Measurements from ENCODE around the gene SEMA3C.

The SEMA3C gene

GRCh38 chr7:80847027-80847426, 71.8 kb downstream of the SEMA3C start:
- DNase-seq: no peak

- no peak for DNase-seq
Observed at GRCh38 chr7:80844916-80845315, 73.9 kb downstream of the SEMA3C start.

DNA sequence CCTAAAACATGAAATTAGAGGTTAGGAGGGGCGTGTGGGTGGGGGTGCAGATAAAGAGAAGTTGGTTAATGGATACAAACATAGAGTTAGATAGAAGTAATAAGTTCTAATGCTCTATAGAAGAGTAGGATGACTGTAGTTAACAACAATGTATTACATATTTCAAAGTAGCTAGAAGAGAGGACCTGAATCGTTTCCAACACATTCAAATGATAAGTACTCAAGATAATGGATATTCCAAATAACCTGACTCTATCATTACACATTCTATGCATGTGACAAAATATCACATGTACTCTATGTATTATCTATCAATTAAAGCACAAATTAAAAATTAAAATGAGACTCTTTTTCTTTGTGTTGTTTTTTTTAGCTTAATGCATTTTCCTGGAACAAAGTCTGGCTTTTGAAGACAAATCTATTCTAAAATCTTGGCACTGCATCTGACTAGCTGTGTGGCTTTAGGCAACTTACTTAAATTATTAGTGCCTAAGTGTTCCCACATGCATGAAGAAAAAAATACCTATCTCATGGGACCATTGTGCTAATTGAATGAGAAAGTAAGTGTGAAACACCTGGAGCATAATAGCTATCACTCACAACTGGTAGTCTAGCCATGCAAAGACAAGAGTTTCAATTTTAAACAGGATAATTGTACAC, 75.7 kb downstream of the SEMA3C start:
- no peak for DNase-seq

DNA sequence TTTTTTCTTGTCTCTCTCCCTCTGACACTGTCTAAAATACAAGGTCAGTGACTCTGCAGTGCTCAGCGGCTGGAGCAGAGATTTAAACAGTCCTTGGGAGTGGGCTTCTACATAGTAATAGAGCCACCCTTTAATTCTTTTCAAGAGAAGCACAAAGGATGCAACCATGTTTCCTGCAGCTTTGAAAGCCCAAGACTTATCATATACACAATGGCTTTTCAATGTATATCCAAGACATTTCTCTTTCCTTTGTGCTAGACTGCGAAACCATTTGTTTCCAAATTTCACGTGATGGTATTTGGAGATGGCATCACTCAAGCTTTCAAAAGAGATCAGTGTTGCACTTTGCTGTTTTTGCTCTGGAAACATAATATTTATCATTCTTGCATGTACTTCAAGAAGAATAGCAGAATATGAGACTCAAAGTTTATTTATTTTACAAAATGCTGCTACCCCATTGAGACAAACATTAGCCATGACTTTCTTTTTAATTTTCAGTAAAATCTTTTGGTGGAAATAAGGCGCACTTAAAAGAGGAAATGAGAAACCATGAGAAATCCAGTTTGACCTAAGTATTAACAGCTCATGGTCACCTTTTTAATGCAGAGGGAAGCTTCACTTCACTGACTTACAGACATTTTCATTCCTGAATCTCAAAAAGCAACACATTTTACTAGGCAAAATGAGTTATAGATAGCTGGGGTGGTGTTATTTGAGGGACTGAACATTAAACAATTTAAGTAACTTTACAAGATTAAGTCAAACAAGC, 76.6 kb downstream of the SEMA3C start:
- DNase-seq: no peak

DNA sequence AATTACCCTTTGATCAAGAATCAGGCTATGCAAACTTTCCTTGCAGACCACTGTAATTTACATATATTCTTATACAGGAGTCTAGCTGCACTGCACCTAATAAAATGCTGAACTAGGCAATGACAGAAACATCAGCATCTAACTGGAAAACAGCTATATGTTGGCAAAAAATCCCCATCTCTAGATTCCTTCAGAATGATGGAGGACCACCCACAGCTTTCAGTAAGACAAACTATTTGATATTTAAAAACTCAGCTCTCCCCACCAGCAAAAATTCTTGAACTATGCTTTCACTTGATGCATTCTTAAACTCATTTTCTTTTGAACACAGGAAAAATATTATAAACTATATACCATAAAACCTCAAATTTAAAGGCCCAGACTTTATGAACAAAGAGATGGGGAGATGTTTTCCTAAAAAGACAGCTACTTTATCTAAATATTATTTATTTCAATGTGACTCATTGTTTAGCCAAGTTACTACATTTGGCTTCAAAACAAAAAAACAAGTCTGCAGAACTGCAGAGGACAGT, 77.4 kb downstream of the SEMA3C start:
- DNase-seq: no peak

GRCh38 chr7:80840681-80841080, 78.2 kb downstream of the SEMA3C start:
- DNase-seq: no peak

GRCh38 chr7:80839855-80840254, 79.0 kb downstream of the SEMA3C start:
- DNase-seq: no peak

DNA sequence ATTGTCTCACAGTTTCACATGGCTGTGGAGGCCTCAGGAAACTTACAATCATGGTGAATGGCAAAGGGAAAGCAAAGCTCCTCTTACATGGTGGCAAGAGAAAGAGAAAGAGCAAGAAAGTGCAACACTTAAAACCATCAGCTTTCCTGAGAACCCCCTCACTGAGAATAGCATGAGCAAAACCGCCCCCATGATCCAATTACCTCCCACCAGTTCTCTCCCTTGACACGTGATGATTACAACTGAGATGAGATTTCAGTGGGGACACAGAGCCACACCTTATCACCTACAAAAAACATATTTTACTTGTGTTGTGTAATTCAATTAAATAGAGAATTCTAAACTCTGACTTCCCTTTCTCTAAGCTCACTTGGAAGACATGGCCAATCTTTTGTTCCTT, 80.2 kb downstream of the SEMA3C start:
- no peak for DNase-seq

DNA sequence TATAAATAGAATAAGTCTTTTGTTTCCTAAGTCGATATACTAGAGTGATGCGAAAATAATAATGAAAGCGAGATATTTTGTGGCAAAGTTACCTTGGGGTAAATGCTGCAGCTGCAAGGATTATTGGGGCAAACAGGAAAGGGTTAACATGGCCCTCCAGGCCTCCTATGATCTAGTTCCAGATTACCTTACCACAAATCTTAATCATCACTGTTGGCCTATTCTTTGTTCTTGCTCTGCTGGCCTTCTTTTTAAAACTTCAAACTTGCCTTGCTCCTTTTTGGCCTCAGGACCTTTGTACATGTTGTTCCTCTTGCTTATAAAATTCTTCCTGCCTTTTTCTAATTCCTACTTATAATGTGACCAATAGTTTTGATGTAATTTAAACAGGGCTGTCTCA, 81.5 kb downstream of the SEMA3C start:
- no peak for DNase-seq

DNA sequence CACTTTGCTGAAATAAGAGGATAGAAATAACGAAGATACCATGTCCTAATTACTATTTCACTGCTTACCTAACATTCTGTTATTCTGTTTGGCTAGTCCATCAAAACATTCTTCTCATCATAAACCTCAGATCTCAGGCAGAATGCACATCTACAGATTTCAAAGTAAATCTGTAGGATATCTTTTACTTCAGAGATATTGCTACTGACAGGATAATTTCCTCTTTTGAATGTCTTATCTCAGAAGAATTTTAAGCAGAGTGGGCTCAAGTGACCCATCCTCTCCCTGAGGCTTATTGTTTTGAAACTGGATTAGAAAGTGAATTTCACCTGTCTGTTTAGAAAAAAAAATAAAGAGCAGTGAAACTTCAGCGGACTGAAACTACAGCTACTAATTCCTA, 83.6 kb downstream of the SEMA3C start:
- no peak for DNase-seq

DNA sequence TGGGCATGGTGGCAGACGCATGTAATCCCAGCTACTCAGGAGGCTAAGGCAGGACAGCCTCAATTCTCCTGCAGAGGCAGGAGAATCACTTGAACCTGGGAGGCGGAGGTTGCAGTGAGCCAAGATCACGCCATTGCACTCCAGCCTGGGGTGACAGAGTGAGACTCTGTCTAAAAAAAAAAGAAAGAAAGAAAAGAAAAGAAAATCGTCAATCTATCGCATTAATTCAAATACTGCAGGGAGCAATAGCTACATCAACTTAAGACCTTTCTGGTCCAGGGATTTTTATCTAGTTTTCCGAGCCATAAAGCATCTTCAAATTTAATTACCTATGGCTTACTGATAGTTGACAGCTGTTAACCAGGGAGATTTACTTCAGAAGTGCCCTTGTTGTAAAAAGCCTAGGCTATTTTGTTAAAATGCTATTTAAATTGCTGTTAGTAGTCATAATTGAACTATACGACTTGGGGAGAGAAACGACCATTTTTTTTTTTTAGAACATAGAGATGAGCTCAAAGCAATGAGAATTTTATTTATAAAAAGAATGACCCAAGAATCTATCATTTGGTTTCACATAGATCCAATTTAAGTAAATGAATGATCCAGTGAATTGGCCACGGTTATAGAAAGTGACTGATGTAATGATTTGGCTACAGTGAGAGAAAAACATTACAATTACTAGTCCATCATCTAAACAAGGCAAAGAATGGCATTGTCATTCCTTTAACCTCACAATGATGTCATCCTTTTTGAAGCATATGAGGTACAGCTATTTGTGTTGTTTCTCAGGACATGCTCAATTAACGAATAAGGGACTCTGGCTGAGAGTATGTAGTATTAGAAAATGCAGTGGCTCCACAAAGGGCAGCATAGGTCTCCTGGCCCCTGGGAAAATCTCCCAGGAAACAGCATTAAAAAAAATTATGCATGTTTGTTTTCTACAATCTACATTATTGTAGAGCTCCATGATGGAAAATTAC, 85.3 kb downstream of the SEMA3C start:
- DNase-seq: no peak

- DNase-seq: no peak
Observed at GRCh38 chr7:80832006-80832405, 86.8 kb downstream of the SEMA3C start.

DNA sequence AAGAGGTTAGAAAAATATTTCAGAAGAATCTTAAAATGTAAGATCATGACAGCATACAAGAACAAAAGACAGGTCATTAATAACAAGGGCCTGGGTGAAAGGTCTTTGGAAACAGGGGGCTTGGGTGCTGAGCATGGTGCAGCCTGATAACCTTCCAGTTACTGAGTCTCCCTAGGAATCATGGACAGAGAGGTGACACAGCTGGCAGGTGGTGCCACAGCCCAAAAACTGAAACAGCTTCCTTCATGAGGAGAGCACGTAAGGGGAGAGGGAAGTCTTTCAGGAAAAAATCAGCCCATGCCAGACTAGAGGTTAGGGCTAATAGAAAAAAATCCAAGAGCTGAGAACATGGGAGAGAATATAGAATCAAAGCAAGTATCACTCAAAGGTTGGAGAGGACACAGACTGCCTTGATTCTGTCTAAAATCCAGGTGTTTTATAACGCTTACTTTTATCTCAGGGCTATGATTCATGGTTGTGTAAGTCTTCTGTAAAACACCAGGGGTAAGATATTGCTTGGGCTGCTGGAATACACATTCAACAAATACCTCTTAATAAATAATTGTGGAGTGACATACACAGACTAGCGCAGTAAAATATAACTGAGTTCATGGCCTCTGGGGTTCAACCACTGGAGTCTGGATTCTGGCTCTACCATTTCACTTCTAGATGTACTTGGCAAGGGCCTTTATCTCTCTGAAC, 88.1 kb downstream of the SEMA3C start:
- no peak for DNase-seq

- peak; percentile 12 for DNase-seq
Observed at GRCh38 chr7:80830010-80830409, 88.8 kb downstream of the SEMA3C start.

- no peak for DNase-seq
Observed at GRCh38 chr7:80829527-80829926, 89.3 kb downstream of the SEMA3C start.

GRCh38 chr7:80827239-80827633, 91.6 kb downstream of the SEMA3C start:
- DNase-seq: no peak

DNA sequence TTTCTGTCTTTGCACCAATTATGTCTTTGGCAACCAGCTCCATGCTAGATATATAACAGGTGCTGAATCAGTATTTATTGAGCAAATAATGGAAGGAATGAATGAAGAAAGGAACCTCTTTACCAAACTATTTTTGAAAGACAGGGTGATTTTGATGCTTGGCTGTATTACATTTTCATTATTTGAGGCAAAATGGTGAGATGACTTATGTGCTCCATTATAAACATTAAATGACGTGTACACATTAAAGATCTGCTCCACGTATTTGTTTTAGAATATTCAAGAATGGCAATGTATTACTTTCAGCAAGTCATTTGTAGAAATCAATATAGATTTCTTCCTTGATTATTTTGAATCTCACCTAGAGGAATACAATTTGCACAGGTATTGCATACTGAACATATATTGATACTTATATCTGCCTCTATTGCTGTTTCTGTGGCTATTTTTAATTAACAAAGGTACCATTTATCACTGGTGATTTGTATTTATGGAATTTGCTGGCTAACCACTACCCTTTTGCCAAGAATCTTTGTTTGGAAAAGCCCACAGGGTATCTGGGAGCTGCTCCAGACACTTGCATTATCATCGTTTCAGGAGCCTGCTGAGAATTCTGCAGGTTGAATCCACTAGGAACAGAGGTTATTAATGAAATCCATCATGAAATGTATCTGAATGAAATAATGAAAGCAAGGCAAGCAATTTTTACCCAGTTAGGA, 92.2 kb downstream of the SEMA3C start:
- DNase-seq: no peak

DNA sequence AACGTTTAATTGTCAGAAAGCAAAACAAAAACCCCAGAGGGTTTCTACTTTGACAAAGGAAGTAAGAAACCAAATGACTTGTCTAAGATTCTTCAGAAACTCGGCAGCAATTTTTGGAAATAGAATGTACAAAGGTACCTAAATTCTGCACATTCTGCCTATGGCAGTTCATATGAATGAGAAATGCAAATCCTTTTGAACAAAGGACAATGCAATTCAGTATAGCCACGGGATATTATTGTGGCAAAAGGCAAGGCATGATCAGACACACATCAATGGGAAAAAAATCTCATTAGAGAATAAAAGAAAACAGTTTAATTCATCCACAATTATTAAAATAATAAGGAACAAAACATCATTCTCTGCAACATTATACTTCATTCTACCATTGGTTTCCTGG, 93.4 kb downstream of the SEMA3C start:
- no peak for DNase-seq

GRCh38 chr7:80824253-80824652, 94.6 kb downstream of the SEMA3C start:
- no peak for DNase-seq

GRCh38 chr7:80823057-80823456, 95.8 kb downstream of the SEMA3C start:
- no peak for DNase-seq

DNA sequence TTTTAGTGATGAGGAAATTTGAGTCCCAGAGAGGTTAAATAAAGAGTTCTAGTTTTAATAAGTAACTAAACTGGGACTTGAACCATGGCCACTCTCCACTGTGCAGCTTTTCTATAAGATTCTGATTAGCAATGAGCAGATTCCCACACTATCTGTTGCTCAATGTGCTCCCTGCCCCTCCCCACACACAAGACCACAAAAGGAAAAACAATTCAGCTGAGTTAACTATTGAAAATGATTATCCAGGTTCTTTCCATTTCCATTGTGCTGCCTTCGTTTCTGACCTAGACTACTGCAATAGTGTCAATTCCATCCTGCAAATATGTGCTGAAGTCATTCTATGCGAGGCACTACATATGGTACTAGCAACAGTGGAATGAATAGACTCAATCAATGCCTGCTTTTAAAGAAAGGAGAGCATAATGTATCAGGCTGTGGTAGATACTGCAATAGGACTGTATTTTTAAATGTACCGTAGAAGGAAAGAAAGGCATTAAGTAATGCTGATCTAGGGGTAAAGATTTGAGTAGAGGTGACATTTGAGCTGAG, 97.0 kb downstream of the SEMA3C start:
- no peak for DNase-seq

- DNase-seq: no peak
Observed at GRCh38 chr7:80819503-80819902, 99.3 kb downstream of the SEMA3C start.
